Measurements from ENCODE around the gene MYBPHL. TPM values are rescaled to one million over a fixed set of nuclear protein-coding genes. Genes with fewer than 3 reads are reported as not detected.

Gene MYBPHL, protein sequence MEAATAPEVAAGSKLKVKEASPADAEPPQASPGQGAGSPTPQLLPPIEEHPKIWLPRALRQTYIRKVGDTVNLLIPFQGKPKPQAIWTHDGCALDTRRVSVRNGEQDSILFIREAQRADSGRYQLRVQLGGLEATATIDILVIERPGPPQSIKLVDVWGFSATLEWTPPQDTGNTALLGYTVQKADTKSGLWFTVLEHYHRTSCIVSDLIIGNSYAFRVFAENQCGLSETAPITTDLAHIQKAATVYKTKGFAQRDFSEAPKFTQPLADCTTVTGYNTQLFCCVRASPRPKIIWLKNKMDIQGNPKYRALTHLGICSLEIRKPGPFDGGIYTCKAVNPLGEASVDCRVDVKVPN
- total RNA-seq (2014; rRNA removed; shearing (Covaris generic)), result not detected in 2 replicates
- 0.09 TPM in 1 of 2 replicates, not detected in the other for polyA plus RNA-seq (2015; cell fraction: cytosol; rRNA removed)
- polyA plus RNA-seq (2015; cell fraction: nucleus; rRNA removed), result not detected in 2 replicates

DNA sequence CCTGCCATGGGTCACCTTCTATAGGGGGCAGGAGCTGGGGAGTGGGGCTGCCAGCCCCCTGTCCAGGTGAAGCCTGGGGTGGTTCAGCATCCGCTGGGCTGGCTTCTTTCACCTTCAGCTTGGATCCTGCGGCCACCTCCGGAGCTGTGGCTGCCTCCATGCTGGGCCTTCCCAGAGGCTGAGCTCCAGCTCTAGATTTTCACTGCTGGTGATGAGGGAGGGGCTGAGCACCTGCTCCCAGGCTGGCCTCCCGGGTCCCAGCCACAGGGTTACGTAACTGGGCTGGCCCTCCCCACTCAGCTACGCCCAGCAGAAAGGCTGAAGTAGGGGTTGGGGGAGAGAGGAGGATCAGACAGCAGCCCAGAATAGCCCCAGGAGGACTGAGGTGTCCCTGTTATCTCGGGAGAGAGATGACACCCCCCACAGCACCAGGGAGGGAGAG lies at the start of gene MYBPHL:
MYBPHL (minus strand) TSS at position 180 of the 442 bp plus-strand sequence; CDS start at position 160, 20 bp downstream.
- no peak for DNase-seq (ENCODE audit: low read depth)

DNA sequence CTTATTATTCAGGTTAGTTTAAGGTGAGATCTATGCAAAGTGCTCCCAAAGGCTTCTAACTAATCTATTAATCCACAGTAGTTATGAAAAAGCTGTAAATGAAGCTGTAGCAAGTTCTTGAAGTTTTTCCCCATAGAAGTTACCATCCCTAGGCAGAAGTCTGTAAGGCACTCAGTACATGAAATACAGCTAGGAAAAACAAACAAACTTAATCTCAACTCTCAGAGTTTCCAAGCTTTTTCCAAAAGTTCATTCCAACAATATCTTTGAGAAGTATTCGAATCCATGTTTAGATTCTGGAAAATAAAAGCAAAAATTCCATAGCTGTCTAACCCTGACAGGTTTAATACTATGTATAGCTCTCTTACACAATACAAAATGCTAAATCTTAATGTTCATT lies 49.7 kb upstream of the MYBPHL start:
- no peak for DNase-seq (ENCODE audit: low read depth)

DNA sequence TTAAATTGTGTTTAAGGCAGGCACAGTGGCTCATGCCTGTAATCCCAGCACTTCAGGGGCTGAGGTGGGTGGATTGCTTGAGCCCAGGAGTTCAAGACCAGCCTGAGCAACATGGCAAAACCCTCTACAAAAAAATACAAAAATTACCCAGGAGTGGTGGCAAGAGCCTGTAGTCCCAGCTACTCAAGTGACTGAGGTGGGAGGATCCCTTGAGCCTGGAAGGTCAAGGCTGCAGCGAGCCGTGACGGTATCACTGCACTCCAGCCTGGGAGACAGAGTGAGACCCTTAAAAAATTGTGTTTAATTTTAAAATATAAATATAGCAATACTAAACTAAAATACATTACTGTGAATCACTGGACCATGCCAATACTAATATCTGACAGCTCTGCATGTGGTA lies 48.1 kb upstream of the MYBPHL start:
- DNase-seq (ENCODE audit: low read depth), result no peak

DNA sequence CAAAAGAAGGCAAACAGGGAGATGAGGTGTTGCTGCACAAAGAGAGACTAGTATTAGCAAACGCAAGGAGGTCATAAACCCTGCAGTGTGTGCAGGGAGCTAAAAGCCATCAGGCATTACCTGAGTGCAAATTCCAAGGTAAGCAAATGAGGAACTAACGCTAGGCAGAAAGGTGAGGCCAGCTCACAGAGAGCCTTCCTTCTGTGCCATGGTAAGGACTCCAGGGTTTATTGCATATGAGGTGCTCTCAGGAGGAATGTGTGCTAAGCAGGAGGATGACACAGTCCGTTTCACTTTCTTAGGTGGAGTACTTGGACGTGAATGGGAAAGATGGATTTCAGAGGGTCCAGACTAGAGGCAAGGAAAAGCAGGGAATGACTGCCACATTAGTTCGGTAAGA lies 44.6 kb upstream of the MYBPHL start:
- DNase-seq (ENCODE audit: low read depth), result no peak

DNA sequence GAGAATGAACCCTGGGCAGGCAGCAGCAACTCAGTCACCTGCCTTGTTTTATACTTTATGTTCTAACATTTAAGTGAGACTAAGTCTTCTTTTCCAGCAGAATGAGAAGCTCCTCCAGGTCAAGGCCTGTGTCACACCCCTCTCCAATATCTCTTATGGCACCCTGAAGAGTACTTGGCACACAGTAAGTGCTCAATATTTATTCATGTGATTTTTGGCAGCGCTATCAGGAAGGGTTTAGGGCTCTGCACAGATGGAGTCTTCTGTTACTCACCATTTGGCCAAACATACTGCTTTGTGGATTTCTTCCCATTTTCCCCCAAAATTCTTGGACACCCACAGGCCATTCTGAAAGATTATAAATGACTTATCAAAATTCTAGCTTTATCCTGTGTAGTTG lies 43.8 kb upstream of the MYBPHL start:
- no peak for DNase-seq (ENCODE audit: low read depth)

DNA sequence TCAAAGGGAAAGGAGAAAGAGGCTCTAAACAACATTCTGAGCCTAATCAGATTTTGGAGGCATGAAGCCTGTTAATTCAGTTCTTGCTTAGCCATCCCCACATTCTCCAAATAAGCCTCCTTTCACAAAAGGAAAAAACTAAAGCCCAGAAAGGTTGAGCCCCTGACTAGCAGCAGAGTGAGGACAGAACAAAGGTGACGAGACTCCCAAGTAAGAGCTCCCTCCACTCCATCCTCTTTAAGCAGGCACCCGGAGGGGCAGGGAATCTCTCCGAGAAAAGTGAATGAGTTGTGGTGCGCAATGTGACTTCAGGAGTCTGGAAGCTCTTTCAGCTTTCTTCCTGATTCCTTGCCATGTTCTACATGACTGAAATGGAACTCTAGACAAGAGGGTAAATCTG lies 43.4 kb upstream of the MYBPHL start:
- no peak for DNase-seq (ENCODE audit: low read depth)

DNA sequence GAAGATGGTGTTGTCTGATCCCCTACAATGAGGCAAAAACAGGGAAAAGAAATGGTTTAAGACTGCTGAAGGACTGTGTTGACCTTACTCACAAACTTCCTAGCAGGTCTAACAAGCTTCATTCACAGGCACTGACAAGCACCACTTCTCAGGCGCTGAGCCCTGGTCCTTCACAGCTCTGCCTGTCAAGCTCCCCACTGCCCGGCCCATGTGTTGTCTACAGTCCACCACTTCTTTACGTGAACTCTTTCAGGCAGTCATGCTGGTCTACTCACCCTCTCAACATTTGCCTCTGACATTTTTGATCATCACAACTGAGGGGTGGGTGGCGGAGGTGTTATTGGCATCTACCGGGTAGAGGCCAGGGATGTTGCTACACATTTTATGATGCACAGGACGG lies 40.7 kb upstream of the MYBPHL start:
- DNase-seq (ENCODE audit: low read depth), result no peak

DNA sequence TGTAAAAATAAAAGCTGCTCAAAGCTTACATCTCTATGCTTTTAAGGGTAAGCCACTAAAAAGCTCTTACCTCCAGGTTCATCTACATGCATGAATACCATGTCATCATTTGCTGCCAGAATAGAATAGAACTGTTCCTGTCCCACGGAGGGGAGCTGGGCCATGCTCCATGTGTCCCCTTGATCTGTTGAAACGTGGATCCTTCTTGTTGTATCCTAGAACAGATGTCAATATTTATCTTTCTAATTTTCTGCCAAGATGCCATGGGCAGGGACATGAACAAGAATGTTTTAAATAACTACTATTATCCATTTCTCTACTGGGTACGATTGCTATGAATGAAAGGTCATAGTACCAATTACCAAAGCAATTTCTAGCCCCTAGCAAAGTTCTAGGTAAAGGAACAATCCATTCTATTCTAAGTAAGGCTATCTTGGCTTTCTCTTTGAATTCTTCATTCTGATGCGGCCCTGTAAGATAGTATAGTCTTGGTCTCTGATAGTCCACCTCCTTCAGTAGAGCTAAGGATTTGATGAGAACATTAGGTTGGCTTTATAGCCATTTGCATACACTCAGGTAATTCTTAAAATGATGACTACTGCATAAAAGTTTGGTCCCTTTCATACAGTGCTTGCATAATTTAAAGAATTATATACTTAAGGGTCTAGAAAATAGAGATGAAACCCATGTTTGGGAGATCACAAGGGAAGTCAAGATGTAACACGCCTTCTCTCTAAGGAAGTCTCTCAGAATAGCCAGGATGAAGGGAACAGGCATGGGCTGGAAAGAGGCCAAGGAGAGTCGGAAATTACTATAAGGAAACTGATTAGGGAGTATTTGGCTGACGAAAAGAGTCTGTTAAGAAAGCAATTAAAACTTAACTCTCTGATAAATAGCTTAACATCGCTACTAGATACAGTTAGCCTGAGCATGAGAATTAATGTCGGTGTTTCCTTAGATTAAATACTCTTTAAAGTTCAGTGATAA lies 35.4 kb upstream of the MYBPHL start:
- no peak for DNase-seq (ENCODE audit: low read depth)

DNA sequence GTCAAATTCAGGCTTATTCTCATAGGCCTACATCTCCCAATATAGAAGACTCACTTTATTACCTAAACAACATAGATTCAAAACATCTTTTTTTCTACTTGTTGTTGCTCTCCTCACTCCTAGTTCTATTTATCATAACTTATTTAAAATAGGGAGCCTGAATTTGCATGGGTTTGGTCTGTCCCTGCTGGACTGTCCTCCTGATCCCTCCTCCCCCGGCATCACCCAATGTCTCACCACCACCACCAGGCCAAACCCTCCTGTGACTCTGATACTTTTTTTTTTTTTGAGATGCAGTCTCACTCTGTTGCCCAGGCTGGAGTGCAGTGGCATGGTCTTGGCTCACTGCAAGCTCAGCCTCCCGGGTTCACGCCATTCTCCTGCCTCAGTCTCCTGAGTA lies 31.8 kb upstream of the MYBPHL start:
- no peak for DNase-seq (ENCODE audit: low read depth)

DNA sequence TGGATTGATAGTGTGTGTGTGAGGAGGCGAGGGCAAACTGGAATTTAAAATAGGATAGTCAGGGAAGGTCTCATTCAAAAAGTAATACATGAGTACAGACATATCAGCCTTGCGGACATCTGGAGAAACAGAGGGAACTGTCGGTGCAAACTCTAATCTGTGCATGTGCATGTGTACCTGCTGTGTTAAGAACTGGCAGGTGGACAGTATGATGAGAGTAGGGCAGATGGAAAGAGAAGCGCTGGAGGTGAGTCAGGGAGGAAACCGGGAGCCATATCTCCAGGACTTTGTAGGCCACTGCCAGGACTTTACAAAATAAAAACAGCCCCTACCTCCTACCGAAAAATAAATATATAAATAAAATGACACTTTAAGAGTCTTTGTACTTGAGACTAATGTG lies 31.3 kb upstream of the MYBPHL start:
- DNase-seq (ENCODE audit: low read depth), result no peak

DNA sequence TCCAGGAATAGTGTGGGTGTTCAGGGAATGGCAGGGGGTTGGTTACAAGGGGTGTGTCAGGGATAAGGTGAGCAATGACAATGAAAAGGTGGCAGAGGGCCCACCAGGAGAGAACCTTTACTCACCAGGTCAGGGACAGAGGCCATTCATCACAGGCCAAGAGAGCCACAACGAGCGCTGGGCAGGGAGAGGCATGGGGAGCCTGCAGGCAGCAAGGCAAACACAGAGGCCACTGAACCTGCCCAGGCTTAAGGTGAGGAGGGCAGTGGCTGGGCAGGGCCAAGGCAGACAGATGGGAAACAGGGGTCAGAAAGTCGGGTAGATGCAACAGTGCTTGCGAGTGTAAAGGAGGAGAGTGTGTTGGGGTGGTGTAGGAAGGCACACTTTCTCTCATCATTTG lies 28.3 kb upstream of the MYBPHL start:
- DNase-seq (ENCODE audit: low read depth), result no peak

DNA sequence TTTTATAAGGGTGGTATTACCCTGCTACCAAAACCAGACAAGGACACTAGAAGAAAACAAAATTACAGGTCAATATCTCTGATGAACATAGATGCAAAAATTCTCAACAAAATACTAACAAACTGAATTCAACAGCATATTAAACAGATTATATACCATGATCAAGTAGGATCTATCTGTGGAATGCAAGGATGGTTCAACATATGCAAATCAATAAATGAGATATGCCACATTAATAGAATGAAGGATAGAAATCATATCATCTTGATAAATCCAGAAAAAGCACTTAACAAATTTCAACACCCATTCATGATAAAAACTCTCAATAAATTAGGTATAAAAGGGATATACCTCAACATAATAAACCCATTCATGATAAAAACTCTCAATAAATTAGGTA lies 24.3 kb upstream of the MYBPHL start:
- DNase-seq (ENCODE audit: low read depth), result no peak

DNA sequence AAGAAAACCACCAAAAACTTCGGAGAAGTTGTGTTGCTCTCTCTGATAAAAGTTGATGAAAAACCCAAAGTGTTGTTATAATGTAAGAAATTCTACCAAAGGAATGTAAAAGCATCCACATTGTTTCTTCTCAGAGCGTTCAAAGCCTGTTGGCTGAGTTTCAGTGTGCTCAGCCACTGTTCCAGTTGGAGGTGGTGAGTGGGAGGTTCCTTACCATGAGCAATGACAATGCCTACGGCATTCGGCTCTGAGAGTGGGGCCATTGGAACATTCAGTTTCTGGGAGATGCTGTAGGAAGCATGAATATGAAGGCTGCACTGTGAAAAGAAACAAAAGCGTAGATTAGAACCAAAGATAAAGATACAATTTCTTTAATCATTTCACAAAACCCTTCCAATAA lies 20.5 kb upstream of the MYBPHL start:
- DNase-seq (ENCODE audit: low read depth), result no peak

DNA sequence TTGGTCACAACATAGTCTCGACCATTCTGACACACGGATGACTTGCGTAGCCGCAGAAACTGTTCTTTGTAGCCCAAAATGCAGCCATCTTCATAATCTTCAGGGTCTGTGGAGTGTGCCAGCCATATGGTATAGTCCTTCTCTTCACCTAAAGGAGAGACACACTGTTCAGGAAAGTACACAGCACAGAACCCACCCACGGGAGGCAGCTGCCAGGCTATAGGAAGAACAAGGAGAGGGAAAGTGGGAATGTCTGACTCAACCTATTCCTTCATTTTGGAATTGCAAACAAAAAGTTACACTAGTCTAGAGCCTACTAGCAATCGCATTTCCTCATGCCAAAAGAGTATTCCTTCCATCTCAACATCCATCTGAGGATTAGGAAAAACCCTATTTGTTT lies 16.2 kb upstream of the MYBPHL start:
- no peak for DNase-seq (ENCODE audit: low read depth)

DNA sequence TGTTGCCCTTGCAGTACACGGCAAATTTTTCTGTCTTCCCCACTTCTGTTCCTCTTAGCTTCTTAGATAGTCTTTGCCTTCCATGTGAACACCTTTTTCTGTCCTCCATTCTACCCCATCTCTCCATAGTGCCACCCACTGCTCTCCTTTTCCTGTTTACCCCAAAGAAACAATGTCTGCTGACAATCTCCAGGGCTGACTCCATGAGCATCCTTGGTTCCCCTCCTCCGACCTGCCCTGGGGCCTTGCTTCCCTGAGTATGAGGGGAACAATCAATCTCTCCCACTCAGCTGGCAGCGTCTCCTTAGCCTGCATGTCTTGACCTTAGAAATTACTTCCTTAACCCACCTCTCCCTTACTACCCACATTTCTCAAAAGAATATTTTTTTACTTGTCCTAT lies 12.3 kb upstream of the MYBPHL start:
- no peak for DNase-seq (ENCODE audit: low read depth)

DNA sequence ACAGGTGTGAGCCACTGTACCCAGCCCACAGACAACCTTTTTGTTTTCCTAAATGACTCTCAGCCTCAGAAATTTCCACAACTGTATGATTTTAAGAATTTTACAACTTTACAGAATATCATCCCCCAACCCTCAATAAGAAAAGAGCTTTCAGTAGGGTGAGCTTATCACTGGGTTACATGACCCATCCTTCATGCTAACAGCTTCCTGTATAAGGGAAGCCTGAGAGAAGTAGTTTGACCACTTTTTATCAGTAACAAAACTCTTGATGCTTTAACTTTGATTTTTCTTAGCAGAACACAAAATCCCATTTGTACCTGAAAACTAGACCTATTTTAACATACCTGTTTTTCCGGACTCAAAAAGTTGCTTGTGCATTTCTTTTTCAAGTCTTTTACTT lies 9.7 kb upstream of the MYBPHL start:
- DNase-seq (ENCODE audit: low read depth), result no peak

DNA sequence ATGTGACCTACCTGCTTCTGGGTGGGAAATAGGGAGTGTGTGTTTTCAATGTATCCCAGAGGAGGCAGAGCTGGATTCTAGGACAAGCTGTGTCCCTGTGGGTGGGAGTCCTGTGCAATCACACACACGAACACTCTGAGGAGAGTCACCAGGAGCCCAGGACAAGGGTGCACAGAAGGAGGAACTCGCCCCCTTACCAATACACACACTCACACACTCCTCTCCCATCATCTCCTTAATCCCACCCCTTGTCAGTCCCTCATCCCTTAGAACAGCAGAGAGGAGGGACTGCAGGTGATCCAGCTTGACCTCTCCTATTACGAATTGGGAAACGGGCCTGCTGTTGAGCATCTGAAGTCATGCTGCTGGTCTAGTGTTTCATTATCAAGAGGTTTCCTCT lies 8.5 kb upstream of the MYBPHL start:
- DNase-seq (ENCODE audit: low read depth), result no peak

DNA sequence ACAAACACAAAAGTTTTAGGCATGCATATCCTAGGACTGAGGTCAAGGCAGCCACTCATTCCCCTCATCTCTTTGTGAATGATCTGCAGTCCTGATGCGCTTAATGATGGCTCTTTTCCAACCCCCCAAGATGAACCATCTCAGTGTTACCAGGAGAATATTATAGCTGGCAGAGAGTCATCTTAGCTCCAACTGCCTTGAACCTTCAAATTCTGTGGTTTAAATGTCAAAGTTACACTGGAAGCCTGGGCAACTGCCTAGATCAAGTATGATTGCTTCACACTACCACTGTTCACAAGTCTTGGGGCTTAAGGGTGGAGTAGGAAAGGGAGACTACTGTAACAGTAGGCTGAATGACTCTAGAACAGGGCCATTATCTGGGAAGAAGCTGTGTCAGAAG lies 8.0 kb upstream of the MYBPHL start:
- no peak for DNase-seq (ENCODE audit: low read depth)

DNA sequence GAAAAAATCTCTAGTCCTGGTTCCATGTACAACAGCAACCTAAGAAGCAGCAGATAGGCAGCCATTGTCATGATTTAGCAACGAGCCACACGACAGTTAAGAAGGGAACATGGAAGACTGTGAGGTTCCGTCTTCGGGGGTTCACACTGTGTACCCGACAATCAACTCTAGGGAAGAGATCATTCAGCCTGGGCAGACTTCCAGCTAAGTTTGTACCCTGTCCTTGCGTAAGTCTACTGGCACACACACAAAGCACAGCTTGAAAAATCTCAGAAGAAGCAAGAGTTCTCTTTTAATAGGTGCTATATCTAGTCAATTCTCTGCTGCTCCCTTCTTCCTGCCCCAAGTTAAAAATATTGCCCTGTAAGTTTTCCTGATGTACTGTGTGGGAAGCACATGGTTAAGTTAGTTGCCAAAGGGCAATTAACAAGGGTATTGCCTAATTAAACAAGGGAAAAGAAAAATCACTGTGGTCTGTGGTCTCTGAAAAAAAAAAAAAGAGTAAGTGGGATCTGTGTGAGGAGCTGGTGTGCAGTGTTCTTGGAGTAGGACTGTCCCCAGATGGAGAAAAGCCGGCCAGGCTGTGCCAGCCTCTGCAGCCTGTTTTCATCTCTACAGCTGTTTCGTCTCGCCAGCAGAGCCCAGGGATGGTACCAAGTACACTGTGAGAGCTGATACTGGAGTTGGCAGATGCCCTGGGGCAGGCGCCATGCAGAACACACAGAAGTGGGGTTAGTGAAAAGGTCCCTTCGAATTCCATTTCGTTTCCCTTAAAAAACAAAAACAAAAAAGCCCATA lies 6.4 kb upstream of the MYBPHL start:
- no peak for DNase-seq (ENCODE audit: low read depth)

DNA sequence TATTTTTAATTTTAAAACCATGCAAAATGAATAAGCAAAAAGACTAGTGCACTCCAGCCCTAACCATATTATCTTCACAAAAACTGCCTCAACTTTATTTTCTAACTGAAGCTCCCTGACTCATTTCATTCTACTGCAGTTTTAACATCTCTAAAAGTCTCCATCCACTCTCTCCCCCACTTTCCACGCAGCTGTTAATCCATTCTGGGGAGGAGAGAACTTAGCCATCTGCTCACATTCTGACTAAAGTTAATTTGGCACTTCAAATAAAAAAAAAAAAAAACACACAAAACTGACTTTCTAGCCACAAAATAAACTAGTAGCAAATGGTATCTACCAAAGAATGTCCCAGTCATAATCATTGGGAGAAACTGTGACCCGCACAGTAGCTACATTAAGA lies 5.4 kb upstream of the MYBPHL start:
- DNase-seq (ENCODE audit: low read depth), result no peak

DNA sequence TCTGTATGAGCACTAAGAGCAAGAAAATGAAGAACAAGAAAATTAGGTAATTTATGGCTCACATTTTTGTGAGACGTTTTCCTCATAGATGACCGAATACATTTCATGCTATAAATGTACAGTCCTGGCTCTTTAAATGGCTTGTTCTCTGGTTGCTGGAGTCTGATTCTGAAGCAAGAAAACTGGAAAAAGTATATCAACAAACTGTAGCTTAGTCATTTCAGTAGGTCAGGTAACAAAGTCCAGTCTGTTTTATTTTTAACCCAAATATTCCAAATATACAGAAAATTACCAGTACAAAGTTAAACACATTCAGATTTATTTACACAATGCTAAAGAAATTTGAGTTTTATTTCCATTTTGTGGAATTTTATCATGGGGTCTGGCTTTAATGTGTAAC lies 2.5 kb upstream of the MYBPHL start:
- no peak for DNase-seq (ENCODE audit: low read depth)

Data from HT1080 (cell line).